HG02588 (cell line): Measurements from ENCODE around the gene STAT4.

Experiments
- ATAC-seq: cut with Tn5 transposase; IDR thresholded peaks from one replicate; pipeline ENCODE4 v1.9.1; 2021; ENCODE audit warnings: mild to moderate bottlenecking, moderate library complexity; ENCODE audit not compliant: unreplicated experiment

Gene STAT4

GRCh38 chr2:191086706-191087105, 64.1 kb downstream of the STAT4 start:
- no peak for ATAC-seq

- ATAC-seq = no peak
These were observed 67.3 kb downstream of the STAT4 start for GRCh38 chr2:191083540-191083939.

GRCh38 chr2:191082321-191082720, 68.5 kb downstream of the STAT4 start:
- no peak for ATAC-seq

GRCh38 chr2:191081411-191082155, 69.2 kb downstream of the STAT4 start:
- ATAC-seq = no peak

DNA sequence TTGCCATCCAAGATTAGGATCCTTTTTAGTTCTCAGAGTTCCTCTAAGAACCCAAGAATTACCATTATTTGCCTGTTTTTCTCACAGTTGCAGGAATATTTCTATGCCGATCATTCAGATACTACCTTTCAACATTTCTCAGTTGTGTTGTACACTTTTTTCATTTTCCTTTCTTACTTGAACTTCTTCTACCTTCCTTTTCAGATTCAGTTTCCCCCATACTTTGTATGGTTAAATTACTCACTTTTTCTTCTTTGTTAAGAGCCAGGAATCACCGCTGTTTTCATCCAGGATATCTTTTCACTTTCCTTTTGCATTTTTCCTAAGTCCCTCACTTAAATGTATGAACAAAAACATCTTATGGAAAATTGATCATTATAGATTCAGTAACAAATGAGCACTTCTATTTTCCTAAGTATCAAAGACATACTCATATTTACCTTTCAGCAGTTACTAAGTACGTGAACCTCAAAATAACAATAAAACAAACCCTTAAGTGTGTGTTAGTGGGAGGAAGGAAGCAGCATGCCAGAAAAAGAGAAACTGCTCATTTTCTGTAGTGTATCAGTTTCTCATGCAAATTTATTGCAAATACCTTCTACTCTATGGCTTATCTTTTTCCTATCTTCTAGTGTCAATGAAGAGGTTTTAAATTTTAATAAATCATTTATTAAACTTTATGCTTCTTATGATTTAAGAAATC, 72.5 kb downstream of the STAT4 start:
- ATAC-seq = no peak

- ATAC-seq = no peak
These were observed 80.5 kb downstream of the STAT4 start for GRCh38 chr2:191070276-191070675.

DNA sequence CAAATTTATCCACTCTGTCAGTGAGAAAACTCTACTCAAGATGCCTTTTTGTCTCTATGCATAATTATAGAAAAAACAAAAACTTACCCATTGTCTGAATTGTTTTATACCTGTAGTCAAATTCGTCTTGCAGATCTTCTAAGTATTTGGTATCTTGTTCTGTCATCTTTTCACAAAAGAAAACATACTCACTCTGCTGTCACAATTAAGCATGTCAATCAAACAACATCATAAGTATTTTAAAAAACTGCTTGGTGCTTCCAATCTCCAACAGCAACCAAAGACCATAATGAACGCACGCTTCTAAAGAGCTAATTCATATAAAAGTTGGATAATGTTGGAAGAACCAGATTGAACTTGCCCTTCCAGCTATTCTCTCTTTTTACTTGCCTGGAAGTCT, 81.2 kb downstream of the STAT4 start:
- ATAC-seq = no peak

DNA sequence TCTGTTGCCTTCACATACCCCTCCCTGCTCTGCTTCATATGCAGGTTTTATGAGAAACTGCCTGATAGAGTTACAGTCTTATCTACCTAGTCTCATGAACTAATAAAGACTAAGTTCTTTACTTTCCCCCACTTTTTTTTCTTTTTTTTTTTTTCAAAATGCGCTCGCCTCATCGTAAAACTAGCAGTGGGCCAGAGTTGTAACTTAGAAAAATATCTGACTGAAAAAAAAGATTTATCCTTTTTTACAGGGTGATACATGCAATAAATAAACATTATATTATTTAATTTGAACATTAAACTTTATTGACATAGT, 83.9 kb downstream of the STAT4 start:
- no peak for ATAC-seq

GRCh38 chr2:191066197-191066918, 84.4 kb downstream of the STAT4 start:
- ATAC-seq = no peak

DNA sequence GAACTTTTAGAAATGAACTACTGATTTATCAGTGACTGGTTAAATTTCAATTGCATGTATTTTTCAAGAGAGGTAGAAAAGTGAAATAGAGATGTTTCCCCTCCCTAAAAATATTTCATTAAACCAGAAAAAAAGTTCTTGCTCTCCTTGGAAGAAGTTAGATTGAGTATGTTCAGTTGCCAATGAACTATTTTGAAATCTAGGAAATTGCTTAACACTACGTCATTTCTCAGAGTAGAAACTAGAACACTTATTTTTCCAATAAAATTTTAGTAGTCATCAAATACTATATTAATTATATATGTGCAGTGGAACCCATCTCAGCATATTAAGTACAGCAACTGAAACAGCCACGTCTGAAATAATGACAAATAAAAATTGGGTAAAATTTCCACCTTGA, 85.0 kb downstream of the STAT4 start:
- ATAC-seq = no peak

DNA sequence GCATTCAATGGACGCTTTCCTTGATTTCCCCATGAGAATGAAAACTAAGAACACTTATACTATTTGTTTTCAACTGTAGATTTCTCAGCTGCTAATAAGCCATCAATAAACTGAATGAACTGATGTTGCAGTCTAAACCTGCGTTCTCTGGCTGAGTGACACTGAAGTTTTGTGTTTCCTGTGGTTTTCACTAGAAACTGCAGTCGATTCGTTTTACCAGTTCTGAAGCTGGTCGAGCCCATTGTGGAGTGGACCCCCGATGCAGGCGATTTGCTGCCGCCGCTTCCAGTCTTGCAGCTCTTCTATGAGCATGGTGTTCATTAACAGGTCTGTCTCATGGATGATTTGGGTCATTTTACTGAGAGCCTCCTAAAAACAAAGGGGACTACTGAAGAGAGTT, 86.2 kb downstream of the STAT4 start:
- ATAC-seq = no peak

GRCh38 chr2:191063584-191063983, 87.2 kb downstream of the STAT4 start:
- no peak for ATAC-seq

GRCh38 chr2:191061381-191061980, 89.3 kb downstream of the STAT4 start:
- ATAC-seq = no peak

DNA sequence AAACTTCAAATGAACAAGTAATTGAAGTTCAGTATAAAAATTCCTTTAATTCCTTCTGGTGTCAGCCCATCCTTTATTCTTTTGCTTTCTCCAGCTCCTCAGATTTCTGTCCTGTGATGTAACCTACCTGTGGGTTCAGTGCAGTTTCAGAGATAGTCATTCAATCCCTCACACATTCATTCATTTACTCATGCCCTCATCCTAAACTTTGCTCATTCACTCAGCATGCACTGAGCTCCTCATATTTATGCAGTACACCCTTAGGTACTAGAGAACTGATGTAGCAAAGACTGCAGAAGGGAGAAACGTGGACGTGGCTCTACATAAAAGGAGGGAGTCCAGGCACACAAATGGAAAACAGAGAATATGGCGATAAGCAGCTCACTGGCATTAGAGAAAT, 91.5 kb downstream of the STAT4 start:
- ATAC-seq = no peak

DNA sequence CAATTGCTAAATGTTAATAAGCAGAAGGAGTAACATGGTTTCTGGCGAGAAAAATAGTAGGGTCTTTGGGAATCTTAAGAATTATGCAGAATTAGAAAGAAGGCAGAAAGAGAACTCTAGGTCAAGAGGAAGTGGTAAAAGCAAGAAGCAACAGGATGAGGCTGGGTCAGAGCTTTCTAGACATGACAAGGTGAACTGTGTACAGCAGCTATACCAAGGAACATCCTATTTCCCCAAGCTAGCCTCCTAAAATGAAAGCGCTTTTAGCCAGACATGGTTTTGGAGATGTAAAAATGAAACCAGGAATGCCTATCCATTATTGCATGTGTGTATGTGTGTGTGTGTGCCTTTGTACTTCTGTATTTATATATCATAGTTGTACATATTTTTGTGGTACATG, 94.6 kb downstream of the STAT4 start:
- no peak for ATAC-seq

GRCh38 chr2:191053256-191053655, 97.5 kb downstream of the STAT4 start:
- no peak for ATAC-seq

DNA sequence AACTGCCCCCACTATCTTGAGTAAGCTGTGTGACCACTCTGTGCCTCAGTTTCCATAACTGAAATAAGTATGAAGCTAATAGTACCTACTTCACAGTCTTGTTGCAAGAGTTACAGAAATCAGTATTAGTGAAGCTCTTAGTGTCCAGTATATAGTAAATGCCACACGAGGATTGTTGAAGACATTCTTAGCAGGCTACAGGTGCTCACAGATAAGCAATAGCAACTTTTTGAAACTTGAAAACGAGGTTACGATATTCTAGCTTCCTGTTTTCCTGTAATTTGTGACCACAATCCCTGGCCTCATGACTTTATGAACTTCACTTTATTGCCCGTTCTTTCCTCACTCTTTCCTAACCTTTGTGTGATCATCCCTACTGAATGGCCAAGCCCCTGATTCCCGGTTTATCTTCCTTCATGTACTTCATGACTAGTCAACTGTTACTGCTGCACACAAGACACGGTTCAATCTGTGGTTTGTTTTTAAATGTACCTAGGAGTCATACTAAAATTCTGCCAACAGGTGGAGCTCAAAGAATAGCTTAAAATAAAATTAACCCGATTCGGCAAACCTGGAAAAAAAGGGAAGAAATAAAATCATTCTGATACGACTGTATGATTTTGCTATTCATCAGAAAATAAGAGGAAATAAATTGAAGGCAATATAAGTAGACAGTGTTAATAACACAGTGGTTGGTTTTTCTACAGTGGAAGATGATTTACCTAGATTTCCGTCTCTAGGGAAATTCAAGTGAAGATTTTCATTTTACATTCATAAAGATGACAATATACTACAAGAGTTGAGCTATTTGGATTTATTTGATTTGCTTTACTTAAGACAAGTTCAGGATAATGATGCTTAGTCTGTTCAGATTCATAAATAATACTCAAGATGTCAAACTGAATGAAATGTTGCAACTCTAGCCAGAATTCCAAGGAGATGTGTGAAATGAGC, 98.7 kb downstream of the STAT4 start:
- ATAC-seq = no peak

- ATAC-seq = no peak
These were observed 99.6 kb downstream of the STAT4 start for GRCh38 chr2:191051177-191051576.

DNA sequence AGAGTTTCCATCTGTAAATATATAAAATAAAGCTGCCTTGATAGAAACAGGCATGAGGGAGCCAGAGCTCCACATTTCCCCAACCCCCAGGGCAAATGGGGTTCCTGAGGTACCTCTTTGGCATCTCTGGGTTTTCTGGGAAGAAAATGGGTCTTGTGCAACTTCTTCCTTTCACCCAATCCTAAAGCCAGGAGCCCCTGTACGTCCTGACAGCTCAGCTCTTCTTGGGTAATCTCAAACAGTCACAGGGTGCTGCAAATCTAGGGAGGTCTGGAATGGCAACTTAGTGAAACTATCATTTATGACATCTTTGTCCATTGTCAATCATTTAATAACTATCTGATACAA, 100.2 kb downstream of the STAT4 start:
- ATAC-seq = no peak

GRCh38 chr2:191049728-191050639, 100.8 kb downstream of the STAT4 start:
- ATAC-seq = peak; percentile 73
